B cell (primary cell): ENCODE results near the gene C2orf78. TPM values are rescaled to one million over a fixed set of nuclear protein-coding genes. Genes with fewer than 3 reads are reported as not detected.

Experiments
- ATAC-seq: fragments of 200-7000 bp; cut with Tn5 transposase; one replicate; pipeline ENCODE4 v1.10.0; 2021; ENCODE audit warnings: low read depth, mild to moderate bottlenecking, moderate number of reproducible peaks, moderate library complexity
- CTCF ChIA-PET: fragments of 350-600 bp; sonication (Branson Sonifier 250); formaldehyde crosslinking; loops from one replicate; lab custom pipeline; 2021; ENCODE audit warnings: antibody characterized with exemption, inconsistent platforms; lab: Charles Lee
- POLR2A ChIA-PET: fragments of 350-600 bp; sonication (Branson Sonifier 250); formaldehyde crosslinking; loops from one replicate; lab custom pipeline; 2021; ENCODE audit warnings: antibody characterized with exemption; lab: Charles Lee
- DNase-seq: peaks from one replicate; pipeline ENCODE4 v3.0.0; 2013
- H2AFZ ChIP-seq: 2 replicates; pipeline ENCODE4 v1.6.1; 2012; ENCODE audit warnings: mild to moderate bottlenecking, low read depth, low read length; ENCODE audit not compliant: insufficient read depth, poor library complexity, severe bottlenecking
- H3K27ac ChIP-seq, 2 donors: 1 replicate in 1 of 2; 2 replicates in 1 of 2; pipeline ENCODE4 v1.5.1; 2012 to 2013; ENCODE audit warnings: low read length in 2 of 2, mild to moderate bottlenecking in 2 of 2, moderate library complexity in 1 of 2
- H3K27me3 ChIP-seq, 4 experiments: fragments of 200-600 bp in 1 of 4; sonication (generic) in 1 of 4; replicated peaks in 1 of 4; 1 replicate in 2 of 4; 2 replicates in 2 of 4; pipeline versions ENCODE4 v1.6.1 to v1.7.0; 2013 to 2016; ENCODE audit warnings: low read length in 3 of 4, mild to moderate bottlenecking in 2 of 4, mixed read lengths in 1 of 4, moderate library complexity in 1 of 4; ENCODE audit not compliant: insufficient read depth in 4 of 4, control insufficient read depth in 3 of 4; ENCODE audit errors: control extremely low read depth in 1 of 4
- H3K36me3 ChIP-seq, 2 experiments: replicated peaks in 1 of 2; 1 replicate in 1 of 2; 2 replicates in 1 of 2; pipeline versions ENCODE4 v1.6.1 to v1.7.1; 2013; ENCODE audit warnings: low read length in 1 of 2; ENCODE audit not compliant: insufficient read depth in 2 of 2, control insufficient read depth in 1 of 2; ENCODE audit errors: control extremely low read depth in 1 of 2, extremely low read depth in 1 of 2
- H3K4me1 ChIP-seq, 2 donors: fragments of 200-600 bp in 1 of 2; sonication (generic) in 1 of 2; 1 replicate in 1 of 2; 2 replicates in 1 of 2; pipeline versions ENCODE4 v1.5.1 to v1.6.1; 2013 to 2017; ENCODE audit warnings: low read length in 2 of 2; ENCODE audit not compliant: control insufficient read depth in 2 of 2, insufficient read depth in 2 of 2
- H3K4me2 ChIP-seq: replicated peaks from 2 replicates; pipeline ENCODE3; 2012; ENCODE audit warnings: mild to moderate bottlenecking, low read depth, low read length; ENCODE audit not compliant: poor library complexity, severe bottlenecking
- H3K4me3 ChIP-seq, 5 experiments: fragments of 200-600 bp in 1 of 5; sonication (generic) in 1 of 5; 1 replicate in 3 of 5; 2 replicates in 2 of 5; pipeline versions ENCODE4 v1.5.1 to v1.7.0; 2011 to 2016; ENCODE audit warnings: low read length in 4 of 5, mild to moderate bottlenecking in 4 of 5, low read depth in 2 of 5, control low read depth in 1 of 5, moderate library complexity in 1 of 5; ENCODE audit not compliant: insufficient read depth in 1 of 5; ENCODE audit errors: control extremely low read depth in 1 of 5, extremely low read depth in 1 of 5
- H3K79me2 ChIP-seq: fragments of 200-600 bp; sonication (generic); one replicate; pipeline ENCODE4 v1.6.0; 2016; ENCODE audit warnings: low read length; ENCODE audit not compliant: control insufficient read depth, insufficient read depth
- H3K9ac ChIP-seq: fragments of 200-600 bp; sonication (generic); 2 replicates; pipeline ENCODE4 v1.6.1; 2017; ENCODE audit warnings: mild to moderate bottlenecking, low read length, moderate library complexity
- H3K9me3 ChIP-seq, 3 donors: one replicate each; pipeline versions ENCODE4 v1.6.1 to v1.7.1; 2013; ENCODE audit warnings: low read length in 2 of 3; ENCODE audit not compliant: control insufficient read depth in 2 of 3, insufficient read depth in 1 of 3; ENCODE audit errors: control extremely low read depth in 1 of 3
- H4K20me1 ChIP-seq: 2 replicates; pipeline ENCODE4 v1.6.0; 2012; ENCODE audit warnings: mild to moderate bottlenecking, low read length; ENCODE audit not compliant: insufficient read depth, control insufficient read depth, poor library complexity, severe bottlenecking
- H3K27ac Mint-ChIP-seq: one replicate; pipeline ENCODE4 v1.8.0; 2021; ENCODE audit warnings: mixed read lengths
- H3K27me3 Mint-ChIP-seq: one replicate; pipeline ENCODE4 v1.8.0; 2021; ENCODE audit warnings: mixed read lengths
- H3K4me1 Mint-ChIP-seq: one replicate; pipeline ENCODE4 v1.8.0; 2021; ENCODE audit warnings: mixed read lengths
- H3K4me3 Mint-ChIP-seq: one replicate; pipeline ENCODE4 v1.8.0; 2021; ENCODE audit warnings: mixed read lengths
- H3K9me3 Mint-ChIP-seq: one replicate; pipeline ENCODE4 v1.8.0; 2022; ENCODE audit warnings: mixed read lengths; ENCODE audit not compliant: insufficient read depth
- CTCF ChIP-seq: fragments of 200-600 bp; IDR thresholded peaks from one replicate; pipeline ENCODE4 v1.8.0; 2022; ENCODE audit warnings: antibody characterized with exemption, mild to moderate bottlenecking
- EZH2 ChIP-seq: IDR thresholded peaks from 2 replicates; pipeline ENCODE4 v1.6.1; 2012; ENCODE audit warnings: borderline replicate concordance, low read depth, mild to moderate bottlenecking, moderate library complexity, low read length; ENCODE audit not compliant: insufficient read depth, poor library complexity, severe bottlenecking
- WGBS: methylation state at CpG from one replicate; pipeline ENCODE4 v1.1.5; 2013; ENCODE audit warnings: missing lambda C conversion rate; ENCODE audit not compliant: insufficient coverage; 5-methylcytosine and 5-hydroxymethylcytosine counted together
- intact Hi-C: fragments of 100-400 bp; cut with micrococcal nuclease; formaldehyde crosslinking; loops from one replicate; pipeline ENCODE4 v1.10.0; 2022
- polyA plus RNA-seq: library from polyadenylated mRNA; depleted of rRNA; stranded (reverse); fragments of >200 nt; gene quantifications from 2 replicates; pipeline ENCODE4 v1.2.3, GENCODE V29; 2012
- total RNA-seq, 2 donors: library from RNA; stranded (reverse); fragments of 120-200 nt in 1 of 2; gene quantifications; 1 replicate in 1 of 2; 2 replicates in 1 of 2; pipeline versions ENCODE4 v1.2.3 to v1.2.4, GENCODE V29; 2013 to 2022

C2orf78 gene
- total and polyA plus RNA-seq, 2 donors (not counting 1 experiment from before 2014, with no cell fraction given) = not detected

- H3K4me3 Mint-ChIP-seq = no peak overlapping the region
- POLR2A ChIA-PET = no interaction called here
- H3K9me3 Mint-ChIP-seq = no peaks in the 10 kb centered on the region
- no peak overlapping the region for H2AFZ ChIP-seq
- peaks cover 8% of the 10 kb centered on the region for H3K4me1 Mint-ChIP-seq
- H3K27ac Mint-ChIP-seq = no peak overlapping the region
- intact Hi-C loops = no loop called here
- no peaks in the 10 kb centered on the region for H4K20me1 ChIP-seq
- DNase-seq = no peak
- H3K4me2 ChIP-seq = no peak overlapping the region
- no peaks in the 10 kb centered on the region for H3K79me2 ChIP-seq
- no peak for ATAC-seq
- no peak overlapping the region for H3K4me3 ChIP-seq
- CTCF ChIA-PET = no interaction called here
- WGBS = 100% methylated on average over 1 of the region's 6 CpGs
- no peak overlapping the region for H3K9ac ChIP-seq
- TF ChIP-seq EZH2 = no peak
- H3K4me1 ChIP-seq = peaks cover 0 to 5% of the 10 kb centered on the region in 2 donors
- H3K36me3 ChIP-seq = peaks cover 24 to 67% of the 10 kb centered on the region in 2 experiments
- no peaks in the 10 kb centered on the region for H3K27me3 Mint-ChIP-seq
- no peaks in the 10 kb centered on the region for H3K9me3 ChIP-seq
- no peaks in the 10 kb centered on the region for H3K27me3 ChIP-seq
- H3K27ac ChIP-seq = no peak overlapping the region
Measured at GRCh38 chr2:73859721-73860586, 76.0 kb downstream of the C2orf78 start.

GRCh38 chr2:73862987-73863386 is 79.0 kb downstream of the C2orf78 start:
- H3K27me3 ChIP-seq = no peaks in the 10 kb centered on the region
- H3K36me3 ChIP-seq = peaks cover 25 to 66% of the 10 kb centered on the region in 2 experiments
- H3K4me3 ChIP-seq = no peak overlapping the region
- CTCF ChIA-PET = no interaction called here
- H3K79me2 ChIP-seq = no peaks in the 10 kb centered on the region
- H2AFZ ChIP-seq = no peak overlapping the region
- 100% methylated on average over 2 of the region's 2 CpGs for WGBS
- H4K20me1 ChIP-seq = no peaks in the 10 kb centered on the region
- no peak overlapping the region for H3K4me2 ChIP-seq
- DNase-seq (no peak), ATAC-seq (no peak)
- no peaks in the 10 kb centered on the region for H3K27me3 Mint-ChIP-seq
- H3K9me3 ChIP-seq = no peaks in the 10 kb centered on the region
- POLR2A ChIA-PET = no interaction called here
- H3K4me1 ChIP-seq = no peaks in the 10 kb centered on the region
- no peak overlapping the region for H3K4me3 Mint-ChIP-seq
- no peak overlapping the region for H3K9ac ChIP-seq
- intact Hi-C loops = no loop called here
- no peaks in the 10 kb centered on the region for H3K9me3 Mint-ChIP-seq
- no peaks in the 10 kb centered on the region for H3K4me1 Mint-ChIP-seq
- no peak overlapping the region for H3K27ac ChIP-seq
- no peak overlapping the region for H3K27ac Mint-ChIP-seq
- no peak for TF ChIP-seq EZH2
- TF ChIP-seq CTCF = no peak

Other genes with a start within 250 kb of the C2orf78 start
- not detected in 2 replicates for gene NAT8, start 141.8 kb upstream of the C2orf78 start, total RNA-seq
- not detected in 2 replicates for gene NAT8, start 141.8 kb upstream of the C2orf78 start, polyA plus RNA-seq
- 24.3 and 31.2 TPM in 2 replicates for gene TPRKB, start 46.8 kb upstream of the C2orf78 start, total RNA-seq
- gene TPRKB, start 46.8 kb upstream of the C2orf78 start, polyA plus RNA-seq = 22.4 and 24.3 TPM in 2 replicates
- 42.2 and 43.0 TPM in 2 replicates for gene DUSP11, start 4.1 kb upstream of the C2orf78 start, total RNA-seq
- 15.7 and 16.0 TPM in 2 replicates for gene DUSP11, start 4.1 kb upstream of the C2orf78 start, polyA plus RNA-seq
- gene STAMBP, start 44.8 kb downstream of the C2orf78 start, total RNA-seq = 32.5 and 35.8 TPM in 2 replicates
- 21.8 and 22.6 TPM in 2 replicates for gene STAMBP, start 44.8 kb downstream of the C2orf78 start, polyA plus RNA-seq
- gene ACTG2, start 108.8 kb downstream of the C2orf78 start, total RNA-seq = not detected in 2 replicates
- not detected in 2 replicates for gene ACTG2, start 108.8 kb downstream of the C2orf78 start, polyA plus RNA-seq
- 61.7 and 65.4 TPM in 2 replicates for gene DGUOK, start 142.7 kb downstream of the C2orf78 start, total RNA-seq
- gene DGUOK, start 142.7 kb downstream of the C2orf78 start, polyA plus RNA-seq = 73.2 and 81.5 TPM in 2 replicates
- gene TET3, start 200.7 kb downstream of the C2orf78 start, total RNA-seq = 43.9 and 44.3 TPM in 2 replicates
- gene TET3, start 200.7 kb downstream of the C2orf78 start, polyA plus RNA-seq = 4.7 and 8.2 TPM in 2 replicates